GM19035 (cell line): ENCODE data around the gene DHX8.
"Not testable (repeated sequence)": the region's sequence is repeated elsewhere in the genome, so short reads cannot be mapped to it uniquely, and the experiment has no call there.

Source experiments
- ATAC-seq: cut with Tn5 transposase; IDR thresholded peaks from one replicate; pipeline ENCODE4 v1.9.1; 2021; ENCODE audit not compliant: unreplicated experiment

DHX8 gene

GRCh38 chr17:43483674-43484551 is at the start of gene DHX8:
DHX8 (plus strand) TSS chr17:43483975; CDS start chr17:43484038, 63 bp downstream.
- peak; percentile 95 for ATAC-seq

DNA sequence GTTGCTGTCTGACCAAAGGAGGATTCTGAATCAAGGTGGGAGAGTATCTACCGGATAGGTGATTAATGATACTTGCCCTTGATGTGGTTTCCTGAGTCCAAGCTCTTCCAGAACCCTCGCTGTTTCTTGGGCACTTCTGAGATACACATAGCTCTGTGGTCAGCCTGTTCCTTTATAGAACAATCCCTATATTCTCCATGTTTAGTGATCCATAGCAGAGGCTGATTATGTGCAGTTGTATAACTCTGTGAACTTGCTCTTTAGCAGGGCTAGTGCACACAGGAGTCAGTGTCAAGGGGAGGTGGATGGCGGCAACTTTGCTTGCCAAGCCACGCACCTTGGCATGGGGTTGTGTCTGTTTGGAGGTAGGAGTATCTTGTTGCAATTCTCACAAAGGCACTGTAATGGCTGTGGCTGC is 48.9 kb upstream of the DHX8 start:
- no peak for ATAC-seq

DNA sequence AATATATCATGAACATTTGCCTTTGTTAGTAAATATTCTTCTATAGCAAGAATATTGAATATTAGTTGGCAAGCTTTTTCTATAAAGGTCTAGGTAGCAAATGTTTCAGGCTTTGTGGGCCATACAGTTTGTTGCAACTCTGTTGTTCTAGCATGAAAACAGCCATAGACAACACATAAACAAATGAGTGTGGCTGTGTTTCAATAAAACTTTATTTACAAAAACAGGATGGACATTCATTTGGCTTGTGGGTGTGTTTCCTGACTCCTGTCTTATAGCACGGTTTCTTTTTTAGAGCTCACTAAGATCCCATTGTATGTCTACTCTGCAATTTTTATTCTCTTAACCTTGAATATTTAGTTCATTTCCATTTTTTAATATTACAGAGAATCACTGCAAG is 46.0 kb upstream of the DHX8 start:
- no peak for ATAC-seq

- ATAC-seq = no peak
Observed at GRCh38 chr17:43438626-43439025, 45.1 kb upstream of the DHX8 start.

DNA sequence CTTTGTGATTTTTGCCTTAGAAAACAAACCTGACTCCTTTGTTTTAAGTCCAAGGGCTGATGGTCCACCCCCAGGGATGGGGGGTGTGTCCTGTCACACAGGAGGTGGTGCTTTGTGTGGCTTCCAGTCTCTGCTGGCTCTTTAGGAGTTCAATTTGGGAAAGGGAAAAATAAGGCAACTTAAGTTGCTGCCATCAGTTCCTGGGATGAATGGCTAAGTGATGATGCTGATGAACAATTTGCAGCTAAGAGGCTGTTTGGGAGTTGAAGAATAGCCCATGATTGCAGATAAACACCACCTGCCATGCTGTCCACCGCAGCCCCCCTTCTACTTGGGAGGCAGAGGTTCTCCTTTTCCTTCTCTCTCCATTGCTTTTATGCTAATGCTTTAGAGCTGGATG is 44.7 kb upstream of the DHX8 start:
- no peak for ATAC-seq

DNA sequence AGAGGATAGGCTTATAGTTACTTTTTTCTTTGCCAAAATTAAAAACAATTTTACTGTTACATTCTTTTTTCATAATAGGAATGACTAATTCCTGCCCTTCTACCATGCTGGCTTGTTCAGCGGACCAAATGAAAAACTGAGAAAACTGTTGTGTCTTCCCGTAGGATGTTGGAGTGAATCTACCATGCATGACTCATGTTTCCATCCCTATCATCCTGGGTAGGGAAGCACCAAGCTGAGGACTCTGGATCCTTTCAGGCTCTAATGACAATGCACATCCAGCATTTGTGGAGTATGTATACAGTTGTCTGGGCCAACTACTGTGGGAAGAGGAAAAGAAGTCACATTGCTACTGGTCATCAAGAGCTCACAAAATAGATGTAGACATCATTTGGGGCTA is 41.1 kb upstream of the DHX8 start:
- ATAC-seq = no peak

- ATAC-seq = no peak
Observed at GRCh38 chr17:43443381-43443780, 40.4 kb upstream of the DHX8 start.

GRCh38 chr17:43444223-43445008 is 39.4 kb upstream of the DHX8 start:
- no peak for ATAC-seq

DNA sequence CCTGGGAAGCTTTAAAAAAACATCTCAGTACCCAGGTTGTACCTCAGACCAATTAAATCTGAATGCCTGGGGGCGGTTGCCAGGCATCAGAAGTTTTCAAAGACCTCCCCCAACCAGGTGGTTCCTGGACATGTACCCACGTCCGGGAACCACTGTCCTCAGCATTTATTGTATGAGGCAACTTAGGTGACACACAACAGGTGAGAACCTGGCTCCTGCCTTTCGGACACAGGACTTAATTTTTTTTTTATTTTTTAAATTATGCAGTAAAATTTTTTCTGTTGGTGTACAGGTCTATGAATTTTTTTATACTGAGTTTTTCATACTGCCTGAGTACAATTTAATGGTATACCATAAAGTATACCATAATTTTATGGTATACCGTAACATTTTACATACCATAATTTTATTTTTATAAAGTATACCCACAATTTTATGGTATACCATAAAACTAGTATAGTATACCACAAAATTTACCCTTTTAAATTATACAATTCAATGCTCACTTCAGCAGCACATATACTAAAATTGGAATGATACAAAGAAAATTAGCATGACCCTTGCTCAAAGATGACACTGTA is 38.7 kb upstream of the DHX8 start:
- ATAC-seq = no peak

DNA sequence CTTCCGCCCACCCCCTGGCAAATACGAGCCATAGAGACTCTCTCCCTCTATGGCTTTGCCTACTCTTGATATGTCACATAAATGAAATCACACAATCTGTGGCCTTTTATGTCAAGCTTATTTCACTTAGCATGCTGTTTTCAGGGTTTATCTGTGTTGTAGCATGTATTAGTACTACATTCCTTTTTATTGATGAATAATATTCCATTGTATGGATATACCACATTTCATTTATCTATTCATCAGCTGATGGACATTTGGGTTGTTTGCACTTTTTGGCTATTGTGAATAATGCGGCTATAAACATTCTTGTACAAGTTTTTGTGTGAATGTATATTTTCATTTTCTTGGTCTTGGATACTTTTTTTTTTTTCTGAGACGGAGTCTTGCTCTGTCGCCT is 37.0 kb upstream of the DHX8 start:
- ATAC-seq = no peak

- no peak for ATAC-seq
Observed at GRCh38 chr17:43448720-43449469, 34.9 kb upstream of the DHX8 start.

DNA sequence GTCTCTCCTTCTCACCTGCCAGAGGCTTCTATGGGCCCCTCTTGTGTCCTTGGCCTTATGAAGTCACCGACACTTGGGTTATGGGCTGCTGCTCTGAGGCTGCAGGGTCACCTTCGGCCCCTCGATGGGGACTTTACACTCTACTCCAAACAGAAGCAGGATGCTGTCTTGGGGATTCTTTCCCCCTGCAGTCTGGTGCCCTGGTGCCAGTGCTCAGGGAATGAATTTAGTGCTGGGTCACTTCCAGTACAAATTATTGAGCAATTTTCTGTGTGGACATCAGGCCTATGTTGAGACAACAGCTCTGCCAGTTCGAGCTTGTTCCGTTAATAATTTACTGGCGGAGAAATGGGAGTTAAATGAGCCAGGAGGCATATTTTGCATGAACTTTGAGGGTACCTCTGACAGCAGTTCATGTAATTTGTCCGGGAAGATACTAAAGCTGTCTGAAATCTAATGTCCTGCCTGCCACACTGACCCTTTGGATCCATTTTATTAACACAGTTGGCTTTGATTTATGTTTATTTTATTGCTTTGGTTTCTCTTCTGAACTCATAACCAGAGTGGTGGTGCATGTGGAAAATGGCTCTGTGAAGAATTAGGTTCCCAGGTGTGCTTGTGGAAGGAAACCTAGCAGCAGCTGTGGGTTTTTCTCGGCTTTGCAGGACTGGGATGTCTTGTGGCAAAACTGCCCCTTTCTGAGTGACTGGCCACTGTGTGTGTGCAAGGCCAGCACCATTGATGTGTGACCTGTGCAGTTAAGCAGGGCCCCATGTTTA is 34.1 kb upstream of the DHX8 start:
- no peak for ATAC-seq

GRCh38 chr17:43450791-43451190 is 33.0 kb upstream of the DHX8 start:
- ATAC-seq = not testable (repeated sequence)

DNA sequence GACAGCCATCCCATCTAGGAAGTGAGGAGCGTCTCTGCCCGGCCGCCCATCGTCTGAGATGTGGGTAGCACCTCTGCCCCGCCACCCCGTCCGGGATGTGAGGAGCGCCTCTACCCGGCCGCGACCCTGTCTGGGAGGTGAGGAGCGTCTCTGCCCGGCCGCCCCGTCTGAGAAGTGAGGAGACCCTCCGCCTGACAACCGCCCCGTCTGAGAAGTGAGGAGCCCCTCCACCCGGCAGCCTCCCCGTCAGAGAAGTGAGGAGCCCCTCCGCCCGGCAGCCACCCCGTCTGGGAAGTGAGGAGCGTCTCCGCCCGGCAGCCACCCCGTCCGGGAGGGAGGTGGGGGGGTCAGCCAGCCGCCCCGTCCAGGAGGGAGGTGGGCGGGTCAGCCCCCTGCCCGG is 32.0 kb upstream of the DHX8 start:
- not testable (repeated sequence) for ATAC-seq

DNA sequence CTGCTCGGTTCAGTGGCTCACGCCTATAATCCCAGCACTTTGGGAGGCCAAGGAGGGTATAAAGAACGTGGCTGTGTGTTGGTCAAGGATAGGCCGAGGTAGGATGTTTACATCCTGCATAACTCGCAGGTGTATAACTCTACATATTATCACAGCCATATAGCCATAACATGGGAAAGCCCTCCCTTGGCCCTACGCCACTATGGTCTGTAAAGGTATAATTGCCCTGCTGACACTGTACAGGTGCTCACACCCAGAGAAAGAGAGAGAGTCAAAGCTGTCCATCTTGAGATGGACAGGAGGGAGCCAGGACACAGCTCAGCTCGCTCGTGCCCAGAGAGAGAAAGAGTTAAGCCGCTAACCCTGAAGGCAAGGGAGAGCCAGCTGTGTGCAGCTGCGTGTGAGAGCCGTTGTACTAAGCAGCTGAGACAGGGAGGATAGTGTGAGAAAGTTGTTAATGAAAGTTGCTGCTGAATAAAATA is 30.4 kb upstream of the DHX8 start:
- no peak for ATAC-seq

GRCh38 chr17:43454868-43455267 is 28.9 kb upstream of the DHX8 start:
- no peak for ATAC-seq

- no peak for ATAC-seq
Observed at GRCh38 chr17:43456029-43456428, 27.7 kb upstream of the DHX8 start.

DNA sequence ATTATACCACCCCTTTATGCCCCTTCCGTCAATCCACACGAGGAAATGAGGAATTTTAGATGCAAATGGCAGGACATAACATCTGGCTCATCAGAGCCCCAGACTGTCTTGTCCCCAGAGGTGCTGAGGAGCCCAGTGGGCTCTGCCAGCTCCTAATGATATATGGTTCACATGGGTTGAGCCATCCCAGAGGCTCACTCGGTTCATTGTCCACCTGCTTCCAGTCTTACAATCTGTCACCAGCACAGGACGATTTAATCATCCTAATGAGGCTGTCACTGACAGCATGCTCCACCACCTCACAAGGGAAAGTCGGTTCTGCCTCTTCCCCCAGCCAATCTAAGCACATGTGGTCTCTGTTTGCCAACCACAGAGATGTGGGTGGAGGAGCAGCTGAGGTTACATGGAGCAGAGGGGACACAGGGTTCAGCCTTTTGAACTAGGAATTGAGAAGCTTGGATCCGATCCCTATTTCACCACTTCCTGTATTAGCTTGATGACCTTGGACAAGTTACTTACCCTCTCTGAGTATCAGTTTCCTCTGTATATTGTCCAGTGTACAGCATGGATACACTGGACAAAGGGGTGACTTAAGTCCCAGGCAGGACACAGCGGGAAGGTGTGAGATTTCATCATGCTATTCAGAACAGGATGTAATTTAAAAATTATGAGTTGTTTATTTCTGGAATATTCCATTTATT is 27.0 kb upstream of the DHX8 start:
- no peak for ATAC-seq

DNA sequence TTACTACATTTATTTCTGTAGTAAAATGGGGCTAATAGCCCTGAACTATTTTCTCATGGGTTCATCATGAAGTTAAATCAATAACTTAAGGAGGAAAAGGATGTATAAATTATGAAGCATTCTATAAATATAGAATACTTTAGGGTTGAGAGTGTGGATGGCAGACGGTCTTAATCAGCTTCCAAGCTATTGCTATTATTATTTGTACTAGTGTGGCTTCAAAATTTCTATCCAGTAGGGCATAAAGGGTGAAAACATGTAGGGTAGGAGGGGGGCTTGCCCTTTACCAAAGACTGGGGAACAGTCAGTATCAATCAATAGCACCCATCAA is 26.4 kb upstream of the DHX8 start:
- no peak for ATAC-seq

- not testable (repeated sequence) for ATAC-seq
Observed at GRCh38 chr17:43459878-43460277, 23.9 kb upstream of the DHX8 start.
